NB4 (cell line): ENCODE measurements around the gene KCNN2.

Source experiments
- CTCF ChIP-seq: IDR thresholded peaks from one replicate; pipeline ENCODE4 v1.5.1; 2012; ENCODE audit warnings: low read depth, low read length
- MYC ChIP-seq: IDR thresholded peaks from 2 replicates; pipeline ENCODE4 v1.6.1; 2011; ENCODE audit warnings: low read depth, low read length
- POLR2A ChIP-seq: IDR thresholded peaks from 2 replicates; pipeline ENCODE4 v1.6.1; 2011; ENCODE audit warnings: mild to moderate bottlenecking; ENCODE audit not compliant: insufficient read length; ENCODE audit errors: extremely low read depth
- TF ChIP-seq, protein P1 (sequence below): IDR thresholded peaks from 2 replicates; pipeline ENCODE4 v1.6.1; 2011; ENCODE audit warnings: low read depth, low read length

- no peak for TF ChIP-seq CTCF
- TF ChIP-seq POLR2A = no peak
- TF ChIP-seq MYC = no peak
- TF ChIP-seq, protein P1, sequence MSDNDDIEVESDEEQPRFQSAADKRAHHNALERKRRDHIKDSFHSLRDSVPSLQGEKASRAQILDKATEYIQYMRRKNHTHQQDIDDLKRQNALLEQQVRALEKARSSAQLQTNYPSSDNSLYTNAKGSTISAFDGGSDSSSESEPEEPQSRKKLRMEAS = no peak
Measured at GRCh38 chr5:114500756-114501155, 138.9 kb downstream of the KCNN2 start.
